ENCODE measurements around the gene OGDH. TPM values are rescaled to one million over a fixed set of nuclear protein-coding genes. Genes with fewer than 3 reads are reported as not detected.

OGDH gene
- total RNA-seq, 1 donor from 2014 or later: 105 TPM

DNA sequence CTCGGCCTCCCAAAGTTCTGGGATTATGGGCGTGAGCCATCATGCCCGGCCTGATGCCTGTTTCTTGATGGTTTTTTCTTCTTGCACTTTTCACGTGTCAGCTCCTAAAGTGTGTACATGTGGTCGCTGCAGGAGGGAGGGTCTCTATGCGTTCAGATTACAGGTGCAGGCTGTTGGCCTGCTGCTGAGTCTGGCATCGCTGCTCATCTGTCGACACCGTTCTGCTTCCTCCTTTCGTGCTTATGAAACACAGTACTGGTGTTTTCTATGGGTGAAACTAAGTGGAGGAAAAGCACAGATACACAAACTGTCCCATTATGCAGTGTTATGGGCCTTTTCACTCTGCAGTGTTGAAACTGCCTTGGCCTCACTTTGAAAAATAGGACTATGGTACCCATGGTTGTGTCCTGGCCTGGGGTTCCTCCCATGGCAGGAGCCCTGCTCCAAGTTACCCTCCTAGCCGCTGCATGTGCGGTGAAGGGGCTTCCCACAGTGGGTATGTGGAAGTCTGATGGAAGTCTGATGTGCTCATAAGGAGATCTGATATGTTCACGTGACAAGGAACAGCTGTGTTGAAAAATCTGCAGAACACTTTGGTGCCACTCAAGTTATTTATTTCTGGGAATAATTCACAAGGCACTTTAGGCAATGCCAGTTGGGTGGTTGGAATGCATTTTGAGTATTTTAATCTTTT, 23.5 kb downstream of the OGDH start:
- H3K27me3 Mint-ChIP-seq (ENCODE audit: low read depth): no peaks in the 10 kb centered on the region
- no peak for DNase-seq (ENCODE audit: low spot score)
- H3K36me3 Mint-ChIP-seq (ENCODE audit: low read depth): peaks cover 61% of the 10 kb centered on the region
- no peak overlapping the region for H3K4me3 Mint-ChIP-seq (ENCODE audit: low read depth)
- intact Hi-C loops (cut with micrococcal nuclease): loop anchor here (10.0 kb wide), 1 partner anchor 165 kb away; no protein-coding TSS in a partner anchor
- peak overlapping the region; percentile 26 for H3K27ac Mint-ChIP-seq
- no peaks in the 10 kb centered on the region for H3K9me3 Mint-ChIP-seq
- H3K4me1 Mint-ChIP-seq (ENCODE audit: low read depth): peaks cover 57% of the 10 kb centered on the region

DNA sequence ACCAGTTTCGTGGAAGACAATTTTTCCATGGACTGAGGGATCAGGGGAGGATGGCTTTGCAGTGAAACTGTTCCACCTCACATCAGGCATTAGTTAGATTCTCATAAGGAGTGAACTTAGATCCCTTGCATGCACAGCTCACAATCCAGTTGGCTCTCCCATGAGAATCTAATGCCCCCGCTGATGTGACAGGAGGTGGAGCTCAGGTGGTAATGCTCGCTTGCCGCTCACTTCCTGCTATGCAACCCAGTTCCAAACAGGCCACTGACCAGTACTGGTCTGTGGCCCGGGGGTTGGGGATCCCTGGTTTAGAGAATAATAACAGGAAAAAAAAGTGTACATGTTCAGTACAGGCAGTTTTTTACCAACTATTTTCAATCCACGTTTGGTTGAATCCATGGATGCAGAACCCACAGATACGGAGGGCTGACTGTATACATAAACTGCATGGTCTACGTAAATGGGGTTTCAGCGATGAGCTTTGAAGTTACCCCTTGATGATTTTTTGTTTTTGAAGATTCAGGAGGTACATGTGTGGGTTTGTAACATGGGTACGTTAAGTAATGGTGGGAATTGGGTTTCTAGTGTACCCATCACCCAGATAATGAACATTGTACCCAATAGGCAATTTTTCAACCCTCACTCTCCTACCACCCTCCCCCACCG, 24.5 kb downstream of the OGDH start:
- peaks cover 59% of the 10 kb centered on the region for H3K36me3 Mint-ChIP-seq (ENCODE audit: low read depth)
- H3K9me3 Mint-ChIP-seq: no peaks in the 10 kb centered on the region
- H3K27me3 Mint-ChIP-seq (ENCODE audit: low read depth): no peaks in the 10 kb centered on the region
- intact Hi-C loops (cut with micrococcal nuclease): loop anchor here (10.0 kb wide), 1 partner anchor 166 kb away; no protein-coding TSS in a partner anchor
- peak overlapping the region; percentile 8 for H3K4me3 Mint-ChIP-seq (ENCODE audit: low read depth)
- no peak overlapping the region for H3K27ac Mint-ChIP-seq
- H3K4me1 Mint-ChIP-seq (ENCODE audit: low read depth): peaks cover 54% of the 10 kb centered on the region
- no peak for DNase-seq (ENCODE audit: low spot score)

DNA sequence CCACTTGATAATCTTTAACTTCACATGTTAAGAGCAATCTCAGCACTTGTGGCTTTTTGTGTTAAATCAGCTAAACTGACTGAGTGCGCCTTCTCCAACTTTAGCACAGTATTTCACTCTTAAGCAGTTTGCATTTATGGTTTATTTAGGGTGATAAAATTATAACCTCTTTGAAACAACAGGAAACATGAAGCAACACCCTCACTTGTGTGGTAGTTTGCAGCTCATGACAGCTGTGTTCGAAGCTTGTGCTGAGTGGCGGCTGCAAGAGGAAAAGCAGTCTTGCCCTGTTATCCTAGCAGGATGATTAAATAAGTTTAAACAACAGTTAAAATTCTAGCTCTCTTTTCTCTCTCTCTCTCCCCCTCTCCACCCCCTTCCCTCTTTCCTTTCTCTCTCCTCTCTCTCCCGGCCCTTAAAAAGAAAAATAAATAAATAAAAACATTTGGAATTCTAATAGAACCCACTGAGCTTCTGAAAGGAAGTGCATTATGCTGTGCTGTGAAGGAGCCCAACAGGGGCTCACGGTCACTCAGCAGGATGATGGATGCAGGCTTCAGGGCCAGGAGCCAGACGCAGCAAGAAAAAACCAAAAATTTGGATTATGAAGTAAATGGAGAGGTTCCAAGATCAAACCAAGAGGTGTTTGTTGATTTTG, 25.2 kb downstream of the OGDH start:
- H3K27ac Mint-ChIP-seq: peak overlapping the region; percentile 72
- intact Hi-C loops (cut with micrococcal nuclease): loop anchor here (10.0 kb wide), 1 partner anchor 167 kb away; no protein-coding TSS in a partner anchor
- H3K9me3 Mint-ChIP-seq: no peaks in the 10 kb centered on the region
- H3K27me3 Mint-ChIP-seq (ENCODE audit: low read depth): no peaks in the 10 kb centered on the region
- peaks cover 56% of the 10 kb centered on the region for H3K4me1 Mint-ChIP-seq (ENCODE audit: low read depth)
- DNase-seq (ENCODE audit: low spot score): no peak
- H3K36me3 Mint-ChIP-seq (ENCODE audit: low read depth): peaks cover 52% of the 10 kb centered on the region
- peak overlapping the region; percentile 16 for H3K4me3 Mint-ChIP-seq (ENCODE audit: low read depth)

DNA sequence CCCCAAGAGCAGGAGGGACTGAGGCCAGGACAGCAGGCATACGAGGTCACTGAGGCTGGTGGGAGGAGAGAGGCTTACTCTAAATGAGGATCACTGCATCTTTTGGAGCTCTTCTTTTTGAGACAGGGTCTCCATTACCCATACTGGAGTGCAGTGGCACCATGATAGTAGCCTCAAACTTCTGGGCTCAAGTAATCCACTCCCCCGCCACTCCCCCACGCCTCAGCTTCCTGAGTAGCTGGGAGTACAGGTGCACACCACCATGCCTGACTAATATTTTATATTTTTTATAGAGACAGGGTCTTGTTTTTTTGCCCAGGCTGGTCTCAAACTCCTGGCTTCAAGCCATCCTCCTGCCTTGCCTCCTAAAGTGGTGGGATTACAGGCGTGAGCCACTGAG, 25.8 kb downstream of the OGDH start:
- no peak for DNase-seq (ENCODE audit: low spot score)
- Mint-ChIP-seq H3K27me3 (ENCODE audit: low read depth) (no peaks in the 10 kb centered on the region), H3K36me3 (ENCODE audit: low read depth) (peaks cover 53% of the 10 kb centered on the region), H3K4me3 (ENCODE audit: low read depth) (no peak overlapping the region), H3K4me1 (ENCODE audit: low read depth) (peaks cover 61% of the 10 kb centered on the region), H3K27ac (peak overlapping the region; percentile 72), H3K9me3 (no peaks in the 10 kb centered on the region)
- intact Hi-C loops (cut with micrococcal nuclease): loop anchor here (10.0 kb wide), 1 partner anchor 167 kb away; no protein-coding TSS in a partner anchor

DNA sequence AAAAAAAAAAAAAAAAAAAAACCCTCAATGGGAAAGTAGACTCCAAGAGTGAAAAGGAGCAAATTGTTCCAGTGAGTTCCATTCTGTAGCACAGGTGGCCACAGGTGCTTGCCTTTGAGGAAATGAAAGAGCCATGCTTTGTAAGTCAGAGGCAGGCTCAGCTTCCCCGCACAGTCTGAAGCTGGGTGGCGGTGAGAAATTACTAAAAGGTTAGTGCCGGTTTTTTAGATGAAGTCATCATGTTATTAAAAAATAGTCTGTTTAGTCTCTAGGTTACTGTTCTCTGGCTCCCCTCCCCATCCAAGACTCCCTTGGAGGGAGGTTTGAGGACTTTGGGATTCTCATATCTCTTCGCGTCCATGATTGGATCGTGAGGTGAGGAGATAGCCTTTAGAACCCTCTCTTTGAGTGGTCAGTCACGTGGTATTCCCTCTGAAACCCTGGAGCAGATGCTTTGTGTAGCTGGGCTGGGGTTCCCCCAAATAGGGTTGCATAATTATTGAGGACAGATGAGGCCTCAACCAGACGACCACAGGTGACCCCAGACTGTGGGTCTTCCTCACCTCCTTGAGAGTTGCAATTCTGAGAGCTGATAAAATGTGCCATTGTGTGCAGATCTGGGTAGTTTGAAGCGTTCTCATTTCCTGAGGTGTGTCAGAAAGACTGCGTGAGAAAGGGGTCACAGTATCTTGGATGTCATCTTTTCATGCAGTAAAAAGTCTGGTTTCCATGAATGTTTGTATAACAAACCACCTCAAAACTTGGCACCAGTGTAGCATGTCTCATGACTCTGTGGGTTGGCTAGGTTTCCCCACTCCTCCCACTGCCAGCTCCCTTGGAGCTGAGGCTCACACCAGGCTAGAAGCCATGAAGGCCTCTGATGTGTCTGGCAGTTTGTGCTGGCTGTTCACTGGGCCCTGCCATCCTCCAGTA, 27.1 kb downstream of the OGDH start:
- Mint-ChIP-seq H3K27ac (peak overlapping the region; percentile 89), H3K9me3 (no peaks in the 10 kb centered on the region), H3K4me3 (ENCODE audit: low read depth) (peak overlapping the region; percentile 45), H3K27me3 (ENCODE audit: low read depth) (no peaks in the 10 kb centered on the region), H3K36me3 (ENCODE audit: low read depth) (peaks cover 54% of the 10 kb centered on the region), H3K4me1 (ENCODE audit: low read depth) (peaks cover 72% of the 10 kb centered on the region)
- intact Hi-C loops (cut with micrococcal nuclease): loop anchor here (1.0 to 10.0 kb wide), 3 partner anchors 11 to 169 kb away; no protein-coding TSS in a partner anchor
- peak; percentile 63 for DNase-seq (ENCODE audit: low spot score)

DNA sequence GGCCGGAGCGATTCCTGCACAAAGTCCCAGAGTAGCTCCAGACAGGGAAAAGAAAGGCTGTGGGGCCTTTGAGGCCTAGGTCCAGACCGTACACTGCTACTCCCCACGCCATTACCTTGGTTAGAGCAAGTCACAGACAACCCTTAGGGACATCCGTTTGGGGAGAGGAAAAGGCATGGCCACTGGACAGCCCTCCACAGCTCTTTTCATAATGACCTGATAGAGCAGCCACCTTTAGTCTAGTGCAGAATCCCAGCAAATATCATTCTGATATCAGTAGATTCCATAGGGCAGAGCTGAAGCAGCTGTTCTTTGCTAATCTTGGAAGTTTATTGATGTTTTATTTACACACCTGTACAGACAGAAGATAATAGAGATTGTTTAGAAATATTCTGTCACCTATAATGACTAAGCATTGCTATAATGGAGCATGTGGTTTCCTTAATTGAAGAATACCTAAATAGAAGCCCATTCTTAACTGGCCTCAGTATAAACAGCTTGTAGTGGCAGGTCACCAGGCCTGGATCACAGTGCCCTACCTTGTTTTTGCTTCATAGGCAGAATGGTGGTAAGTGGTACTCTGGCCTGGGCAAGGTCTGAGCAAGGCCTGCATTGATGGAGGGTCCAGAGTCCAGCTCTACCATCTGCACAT, 27.9 kb downstream of the OGDH start:
- H3K27ac Mint-ChIP-seq: peak overlapping the region; percentile 89
- H3K4me3 Mint-ChIP-seq (ENCODE audit: low read depth): no peak overlapping the region
- no peaks in the 10 kb centered on the region for H3K9me3 Mint-ChIP-seq
- peaks cover 53% of the 10 kb centered on the region for H3K36me3 Mint-ChIP-seq (ENCODE audit: low read depth)
- intact Hi-C loops (cut with micrococcal nuclease): loop anchor here (10.0 kb wide), 1 partner anchor 170 kb away; no protein-coding TSS in a partner anchor
- no peak for DNase-seq (ENCODE audit: low spot score)
- H3K4me1 Mint-ChIP-seq (ENCODE audit: low read depth): peaks cover 78% of the 10 kb centered on the region
- no peaks in the 10 kb centered on the region for H3K27me3 Mint-ChIP-seq (ENCODE audit: low read depth)

DNA sequence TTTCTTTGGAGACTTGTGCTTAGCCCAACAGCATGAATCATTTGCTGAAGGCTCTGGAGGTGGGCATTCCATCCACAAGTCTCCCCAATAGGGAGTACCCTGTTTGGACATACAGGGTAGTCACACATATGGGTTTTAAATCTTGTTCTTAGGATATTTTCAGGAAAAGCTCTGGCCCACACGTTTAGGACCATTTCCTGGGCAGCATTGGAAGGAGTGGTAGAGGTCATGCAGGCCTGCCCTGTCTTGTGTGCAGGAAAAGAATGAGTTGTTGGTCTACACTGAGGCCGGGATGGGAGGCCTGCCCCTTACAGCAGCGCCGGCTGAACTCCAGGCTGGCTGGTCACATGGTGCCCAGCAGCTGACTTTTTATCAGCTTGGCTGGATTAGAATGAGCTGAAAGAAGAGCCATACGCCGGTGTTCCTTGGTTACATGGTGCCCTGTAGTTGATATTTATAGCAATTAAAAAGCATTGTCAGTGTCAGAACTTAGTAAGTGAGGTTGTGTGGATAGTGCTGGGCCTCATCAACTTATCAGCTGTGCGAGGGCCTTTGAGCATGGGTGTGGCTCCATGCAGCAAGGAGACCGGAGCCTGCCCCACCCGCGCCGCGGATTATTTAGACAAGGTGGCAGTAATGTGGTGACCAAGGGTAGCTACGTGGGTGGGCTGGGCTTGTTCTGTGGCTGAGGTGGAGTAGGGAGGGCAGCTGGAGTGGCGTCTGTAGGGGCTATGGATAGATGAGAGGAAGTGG, 28.6 kb downstream of the OGDH start:
- no peak for DNase-seq (ENCODE audit: low spot score)
- intact Hi-C loops (cut with micrococcal nuclease): loop anchor here (10.0 kb wide), 1 partner anchor 170 kb away; no protein-coding TSS in a partner anchor
- no peaks in the 10 kb centered on the region for H3K9me3 Mint-ChIP-seq
- peaks cover 82% of the 10 kb centered on the region for H3K4me1 Mint-ChIP-seq (ENCODE audit: low read depth)
- peak overlapping the region; percentile 89 for H3K27ac Mint-ChIP-seq
- H3K36me3 Mint-ChIP-seq (ENCODE audit: low read depth): peaks cover 55% of the 10 kb centered on the region
- H3K4me3 Mint-ChIP-seq (ENCODE audit: low read depth): no peak overlapping the region
- no peaks in the 10 kb centered on the region for H3K27me3 Mint-ChIP-seq (ENCODE audit: low read depth)

DNA sequence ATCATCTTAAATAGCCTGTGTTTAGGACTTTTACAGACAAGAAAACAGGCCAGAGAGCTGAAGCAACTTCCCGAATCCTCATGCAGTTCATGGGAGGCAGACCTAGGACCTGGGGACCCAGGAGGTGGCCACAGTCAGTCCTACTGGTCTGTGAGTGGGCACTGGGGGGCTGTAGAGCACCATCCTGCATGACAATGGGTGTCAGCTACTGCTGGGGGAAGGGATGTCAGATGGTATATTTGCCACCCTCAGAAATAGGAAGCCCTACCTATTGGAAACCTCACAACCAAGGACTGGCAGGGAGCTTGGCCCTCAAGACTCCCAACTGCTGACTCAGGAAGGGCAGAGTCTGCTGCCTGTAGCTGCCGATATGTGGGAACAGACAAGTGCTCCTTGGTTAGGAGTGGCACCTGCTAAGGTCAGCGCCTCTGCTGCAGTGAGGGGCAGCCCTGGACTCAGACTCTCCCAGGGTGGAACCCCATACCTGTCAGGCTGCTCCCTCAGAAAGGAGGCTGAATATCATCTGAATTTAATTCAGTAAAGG, 29.7 kb downstream of the OGDH start:
- Mint-ChIP-seq H3K4me3 (ENCODE audit: low read depth) (no peak overlapping the region), H3K36me3 (ENCODE audit: low read depth) (peaks cover 51% of the 10 kb centered on the region), H3K27ac (peak overlapping the region; percentile 72), H3K9me3 (no peaks in the 10 kb centered on the region), H3K4me1 (ENCODE audit: low read depth) (peaks cover 78% of the 10 kb centered on the region), H3K27me3 (ENCODE audit: low read depth) (no peaks in the 10 kb centered on the region)
- intact Hi-C loops (cut with micrococcal nuclease): loop anchor here (10.0 kb wide), 1 partner anchor 171 kb away; no protein-coding TSS in a partner anchor
- DNase-seq (ENCODE audit: low spot score): no peak

DNA sequence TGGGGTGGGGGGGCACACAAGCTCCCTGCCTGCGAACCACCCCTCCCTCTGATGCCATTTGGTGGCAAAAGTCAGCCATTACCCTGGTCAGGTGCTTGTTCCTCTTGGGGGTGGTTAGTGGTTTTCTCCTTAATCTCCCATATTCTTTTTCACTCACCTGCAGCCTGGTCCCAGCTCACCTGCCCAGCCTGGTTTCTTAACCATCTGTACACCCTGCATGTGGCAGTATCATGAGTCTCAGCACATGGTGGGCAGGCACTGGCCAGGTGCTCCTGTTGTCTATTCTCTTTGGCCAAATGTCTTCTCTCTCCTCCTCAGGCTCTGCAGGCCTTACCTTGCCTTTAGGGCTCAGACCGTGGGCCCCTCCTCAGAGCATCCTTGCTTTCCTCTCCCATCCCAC, 30.5 kb downstream of the OGDH start:
- Mint-ChIP-seq H3K36me3 (ENCODE audit: low read depth) (peaks cover 49% of the 10 kb centered on the region), H3K27me3 (ENCODE audit: low read depth) (no peaks in the 10 kb centered on the region), H3K4me3 (ENCODE audit: low read depth) (no peak overlapping the region), H3K9me3 (no peaks in the 10 kb centered on the region), H3K4me1 (ENCODE audit: low read depth) (peaks cover 76% of the 10 kb centered on the region), H3K27ac (peak overlapping the region; percentile 69)
- DNase-seq (ENCODE audit: low spot score): no peak
- intact Hi-C loops (cut with micrococcal nuclease): loop anchor here (10.0 kb wide), 1 partner anchor 172 kb away; no protein-coding TSS in a partner anchor

DNA sequence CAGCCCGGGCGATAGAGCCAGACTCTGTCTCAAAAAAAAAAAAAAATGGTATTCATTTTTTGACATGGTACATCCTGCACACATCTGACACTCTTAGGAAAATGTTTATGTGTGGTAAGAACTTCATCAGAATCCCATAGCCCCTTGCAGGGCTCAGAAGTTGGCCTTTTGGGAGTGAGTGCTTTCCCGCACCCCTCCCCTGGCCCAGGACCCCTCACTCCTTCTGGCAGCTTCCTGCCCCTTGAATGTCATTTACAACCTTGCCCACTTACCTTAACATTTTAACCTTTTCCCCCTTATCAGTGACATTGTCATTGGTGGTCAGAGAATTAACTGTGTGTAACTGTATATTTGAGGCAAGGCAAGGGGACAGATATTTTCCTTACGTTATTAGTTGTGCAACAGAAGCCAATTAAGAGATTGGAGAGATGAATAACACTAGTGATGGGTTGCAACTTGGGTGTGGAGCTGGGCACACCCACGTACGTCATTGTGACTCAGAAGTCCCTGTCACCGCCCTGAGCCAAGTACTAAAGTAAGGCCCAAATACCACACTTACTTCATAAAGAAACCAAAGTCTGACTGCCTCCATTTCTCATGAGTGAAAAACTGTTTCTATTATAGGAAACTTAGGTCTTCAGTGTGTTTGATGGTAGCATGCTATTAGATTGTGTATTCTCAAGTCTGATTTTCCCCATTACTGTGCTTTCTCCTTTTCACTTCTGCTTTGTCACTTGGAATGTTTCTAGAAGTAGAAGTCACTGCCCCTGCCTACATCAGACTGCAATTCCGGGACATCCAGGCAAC, 31.6 kb downstream of the OGDH start:
- intact Hi-C loops (cut with micrococcal nuclease): loop anchor here (1.0 to 10.0 kb wide), 6 partner anchors 21 to 210 kb away; partner anchors contain the start of genes H2AZ2, PPIA and TMED4
- DNase-seq (ENCODE audit: low spot score): peak; percentile 75
- H3K9me3 Mint-ChIP-seq: no peaks in the 10 kb centered on the region
- H3K36me3 Mint-ChIP-seq (ENCODE audit: low read depth): peaks cover 50% of the 10 kb centered on the region
- peak overlapping the region; percentile 99 for H3K27ac Mint-ChIP-seq
- peaks cover 77% of the 10 kb centered on the region for H3K4me1 Mint-ChIP-seq (ENCODE audit: low read depth)
- no peaks in the 10 kb centered on the region for H3K27me3 Mint-ChIP-seq (ENCODE audit: low read depth)
- peak overlapping the region; percentile 79 for H3K4me3 Mint-ChIP-seq (ENCODE audit: low read depth)

Measured in activated T-helper 2 cell treated with anti-CD3 and anti-CD28 coated beads, Interferon-gamma antibody, Interleukin-2, Interleukin-4, amounts not matched to agents 10 μg/mL and 5 μg/mL and 100 μg/mL, durations not matched to agents 14 hours and 24 hours and 36 hours (primary cell).